Measurements from ENCODE around the gene ULK4.

The ULK4 gene

GRCh38 chr3:41907330-41908073 is 54.4 kb downstream of the ULK4 start:
- in situ Hi-C loops (cut with MboI; ENCODE audit: low sequenced_read_pairs, unreplicated experiment), result loop anchor here (10.0 to 25.0 kb wide), 2 partner anchors 187 to 530 kb away; partner anchors contain the start of gene TRAK1
- TF ChIP-seq CTCF (IDR thresholded peaks at IDR 0.05; ENCODE audit: borderline replicate concordance, control extremely low read depth, extremely low read depth, insufficient read depth, missing control alignments), result no peak

GRCh38 chr3:41900265-41900664 is 61.6 kb downstream of the ULK4 start:
- TF ChIP-seq CTCF (IDR thresholded peaks at IDR 0.05; ENCODE audit: borderline replicate concordance, control extremely low read depth, extremely low read depth, insufficient read depth, missing control alignments), result no peak
- in situ Hi-C loops (cut with MboI; ENCODE audit: low sequenced_read_pairs, unreplicated experiment), result loop anchor here (10.0 to 25.0 kb wide), 2 partner anchors 195 to 537 kb away; partner anchors contain the start of gene TRAK1
- DNase-seq (ENCODE audit: low spot score), result no peak

More at GRCh38 chr3:41907330-41908073, 54.4 kb downstream of the ULK4 start:
- DNase-seq (ENCODE audit: low spot score), result no peak

GRCh38 chr3:41898631-41899030 is 63.3 kb downstream of the ULK4 start:
- in situ Hi-C loops (cut with MboI; ENCODE audit: low sequenced_read_pairs, unreplicated experiment), result loop anchor here (10.0 kb wide), 1 partner anchor 216 kb away; no protein-coding TSS in a partner anchor
- no peak for TF ChIP-seq CTCF (IDR thresholded peaks at IDR 0.05; ENCODE audit: borderline replicate concordance, control extremely low read depth, extremely low read depth, insufficient read depth, missing control alignments)
- DNase-seq (ENCODE audit: low spot score), result no peak

GRCh38 chr3:41893977-41894376 is 67.9 kb downstream of the ULK4 start:
- no peak for TF ChIP-seq CTCF (IDR thresholded peaks at IDR 0.05; ENCODE audit: borderline replicate concordance, control extremely low read depth, extremely low read depth, insufficient read depth, missing control alignments)
- DNase-seq (ENCODE audit: low spot score), result peak; percentile 35
- in situ Hi-C loops (cut with MboI; ENCODE audit: low sequenced_read_pairs, unreplicated experiment), result loop anchor here (10.0 kb wide), 1 partner anchor 221 kb away; no protein-coding TSS in a partner anchor

GRCh38 chr3:41888368-41889076 is 73.4 kb downstream of the ULK4 start:
- DNase-seq (ENCODE audit: low spot score), result no peak
- in situ Hi-C loops (cut with MboI; ENCODE audit: low sequenced_read_pairs, unreplicated experiment), result loop anchor here (10.0 kb wide), 1 partner anchor 1304 kb away; no protein-coding TSS in a partner anchor
- TF ChIP-seq CTCF (IDR thresholded peaks at IDR 0.05; ENCODE audit: borderline replicate concordance, control extremely low read depth, extremely low read depth, insufficient read depth, missing control alignments), result no peak

GRCh38 chr3:41882956-41883355 is 78.9 kb downstream of the ULK4 start:
- TF ChIP-seq CTCF (IDR thresholded peaks at IDR 0.05; ENCODE audit: borderline replicate concordance, control extremely low read depth, extremely low read depth, insufficient read depth, missing control alignments), result no peak
- in situ Hi-C loops (cut with MboI; ENCODE audit: low sequenced_read_pairs, unreplicated experiment), result loop anchor here (10.0 kb wide), 1 partner anchor 1298 kb away; no protein-coding TSS in a partner anchor
- no peak for DNase-seq (ENCODE audit: low spot score)

Measured in GM13976 (cell line).